ENCODE data around the gene GPR119.
"Not testable (repeated sequence)": the region's sequence is repeated elsewhere in the genome, so short reads cannot be mapped to it uniquely, and the experiment has no call there.

Gene GPR119

DNA sequence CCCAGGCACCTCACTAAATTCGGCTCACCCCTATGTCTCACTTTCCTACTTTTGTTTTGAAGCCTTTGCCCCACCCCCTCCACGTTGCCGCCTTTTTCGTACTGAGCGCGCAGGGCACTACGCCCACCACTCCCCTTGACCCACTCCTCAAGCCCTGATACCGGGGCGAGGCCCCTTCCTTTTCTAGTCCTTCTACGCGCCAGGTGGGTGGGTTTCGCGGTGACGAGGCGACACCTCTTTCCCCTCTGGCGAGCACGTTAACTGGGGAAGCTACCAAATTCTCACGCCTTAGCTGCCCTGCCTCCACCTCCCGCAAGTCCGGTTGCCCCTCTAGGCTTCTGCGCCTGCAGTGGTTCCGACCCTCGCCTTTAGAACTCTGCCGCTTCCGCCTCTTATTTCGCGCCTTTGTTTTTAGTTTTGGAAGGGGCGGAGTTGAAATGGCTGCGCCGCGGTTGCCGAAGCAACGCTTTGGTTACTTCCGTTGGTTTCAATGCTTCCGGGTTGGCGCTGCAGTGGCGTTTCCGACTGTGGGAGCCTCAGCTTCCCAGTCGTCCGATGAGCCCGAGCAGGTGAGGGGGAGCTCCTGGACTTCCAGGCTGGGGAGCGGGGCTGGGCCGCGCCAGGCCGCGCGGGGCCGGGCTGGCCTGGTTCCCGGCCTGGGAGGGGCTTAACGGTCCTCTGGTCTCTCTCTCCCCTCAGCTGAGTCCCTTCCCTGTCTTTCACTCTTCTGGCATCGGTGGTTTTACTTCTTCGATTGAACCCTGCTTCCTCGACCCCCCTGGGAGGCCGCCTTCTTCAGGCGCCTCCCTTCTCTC lies 45.9 kb downstream of the GPR119 start, which contains the start of gene SLC25A14:
TSS of gene SLC25A14 (plus strand) at position 512 of the 815 bp plus-strand sequence. CDS start 360 bp downstream, outside the sequence.
- no peak for TF ChIP-seq CTCF (conservative IDR thresholded peaks at IDR 0.05; ENCODE audit: low read depth, low read length)

GRCh38 chrX:130338869-130339268 lies 46.6 kb downstream of the GPR119 start:
- not testable (repeated sequence) for H3K4me3 ChIP-seq (ENCODE audit: low read length); DNase-seq (ENCODE audit: low read depth)

More for the DNA sequence above, 45.9 kb downstream of the GPR119 start, which contains the start of gene SLC25A14:
- H3K4me3 ChIP-seq (ENCODE audit: low read length), result peak within 1 kb of the TSS; percentile 81
- peak; percentile 39 for DNase-seq (ENCODE audit: low read depth)

GRCh38 chrX:130336531-130336930 lies 48.9 kb downstream of the GPR119 start:
- no peak overlapping the region for H3K4me3 ChIP-seq (ENCODE audit: low read length)
- no peak for TF ChIP-seq CTCF (conservative IDR thresholded peaks at IDR 0.05; ENCODE audit: low read depth, low read length)
- no peak for DNase-seq (ENCODE audit: low read depth)
